Loucy (cell line): ENCODE measurements around the gene TUFM.
A peak's percentile ranks its signal among the peaks of the same experiment; 100 is the strongest.

ENCODE experiments used
- H2AFZ ChIP-seq: fragments of 200-600 bp; sonication (generic); 2 replicates; pipeline ENCODE4 v1.6.0; 2016; ENCODE audit warnings: antibody characterized with exemption, mild to moderate bottlenecking, low read length, moderate library complexity
- H3F3A ChIP-seq: fragments of 200-600 bp; 2 replicates; pipeline ENCODE4 v1.6.0; 2016; ENCODE audit warnings: antibody characterized with exemption, low read depth, mild to moderate bottlenecking
- H3K27me3 ChIP-seq: fragments of 200-600 bp; sonication (generic); 2 replicates; pipeline ENCODE4 v1.6.1; 2014; ENCODE audit warnings: low read length, mild to moderate bottlenecking; ENCODE audit not compliant: insufficient read depth, poor library complexity, severe bottlenecking
- H3K36me3 ChIP-seq: fragments of 200-600 bp; sonication (generic); 2 replicates; pipeline ENCODE4 v1.6.1; 2016; ENCODE audit warnings: low read length; ENCODE audit not compliant: insufficient read depth
- H3K4me1 ChIP-seq: fragments of 200-600 bp; sonication (generic); 2 replicates; pipeline ENCODE4 v1.5.1; 2014; ENCODE audit warnings: low read length, mild to moderate bottlenecking; ENCODE audit not compliant: insufficient read depth, poor library complexity, severe bottlenecking
- H3K4me2 ChIP-seq: fragments of 200-600 bp; sonication (generic); 2 replicates; pipeline ENCODE4 v1.6.0; 2014; ENCODE audit warnings: antibody characterized with exemption, low read length, low read depth, mild to moderate bottlenecking; ENCODE audit not compliant: poor library complexity, severe bottlenecking
- H3K4me3 ChIP-seq: fragments of 200-600 bp; sonication (generic); 2 replicates; pipeline ENCODE4 v1.5.1; 2014; ENCODE audit warnings: low read length, mild to moderate bottlenecking, mixed read lengths; ENCODE audit not compliant: poor library complexity, severe bottlenecking
- H3K79me2 ChIP-seq: fragments of 200-600 bp; sonication (generic); 2 replicates; pipeline ENCODE4 v1.6.1; 2014; ENCODE audit warnings: low read length; ENCODE audit not compliant: insufficient read depth
- H3K9ac ChIP-seq: fragments of 200-600 bp; sonication (generic); 2 replicates; pipeline ENCODE4 v1.6.0; 2014; ENCODE audit warnings: mild to moderate bottlenecking, low read depth, low read length, moderate library complexity; ENCODE audit not compliant: poor library complexity, severe bottlenecking
- H3K9me2 ChIP-seq: fragments of 200-600 bp; sonication (generic); replicated peaks from 2 replicates; pipeline ENCODE4 v1.6.1; 2016; ENCODE audit warnings: low read depth, low read length, mixed read lengths
- H3K9me3 ChIP-seq: fragments of 200-600 bp; sonication (generic); 2 replicates; pipeline ENCODE4 v1.6.1; 2014; ENCODE audit warnings: mild to moderate bottlenecking, antibody characterized with exemption, low read length, low read depth; ENCODE audit not compliant: insufficient read depth
- H4K20me1 ChIP-seq: fragments of 200-600 bp; sonication (generic); 2 replicates; pipeline ENCODE4 v1.6.0; 2014; ENCODE audit warnings: antibody characterized with exemption, low read length, mild to moderate bottlenecking; ENCODE audit not compliant: insufficient read depth, poor library complexity, severe bottlenecking
- CTCF ChIP-seq: fragments of 200-600 bp; sonication (generic); conservative IDR thresholded peaks from 2 replicates; pipeline ENCODE4 v1.5.1; 2014; ENCODE audit warnings: mild to moderate bottlenecking, antibody characterized with exemption, low read length
- EZH2phosphoT487 ChIP-seq: fragments of 200-600 bp; IDR thresholded peaks from 2 replicates; pipeline ENCODE4 v1.6.1; 2018; ENCODE audit warnings: antibody characterized with exemption, mild to moderate bottlenecking, moderate library complexity, borderline replicate concordance

The TUFM gene

GRCh38 chr16:28867241-28867640, 21.1 kb upstream of the TUFM start:
- Histone ChIP-seq H3K4me3 (no peak overlapping the region), H3K4me2 (no peak overlapping the region), H3K79me2 (peaks cover 44% of the 10 kb centered on the region), H3K27me3 (no peaks in the 10 kb centered on the region), H3K4me1 (peaks cover 12% of the 10 kb centered on the region), H2AFZ (no peak overlapping the region), H3K9me2 (no peaks in the 10 kb centered on the region), H3F3A (no peaks in the 10 kb centered on the region), H3K9me3 (no peaks in the 10 kb centered on the region), H3K36me3 (peaks cover 41% of the 10 kb centered on the region; the same call in 1 of the 2 replicates), H3K9ac (no peak overlapping the region), H4K20me1 (peaks cover 18% of the 10 kb centered on the region)
- TF ChIP-seq EZH2phosphoT487 (no peak), CTCF (no peak)

GRCh38 chr16:28866454-28866804, 20.3 kb upstream of the TUFM start:
- peak overlapping the region; percentile 17 for H3K9ac ChIP-seq
- peak overlapping the region; percentile 16 for H3K4me2 ChIP-seq
- no peak overlapping the region for H3K4me3 ChIP-seq
- peaks cover 37% of the 10 kb centered on the region; the same call in 1 of the 2 replicates for H3K36me3 ChIP-seq
- TF ChIP-seq EZH2phosphoT487 (no peak), CTCF (no peak)
- H4K20me1 ChIP-seq: peaks cover 18% of the 10 kb centered on the region
- H3K27me3 ChIP-seq: no peaks in the 10 kb centered on the region
- H3K9me3 ChIP-seq: no peaks in the 10 kb centered on the region
- H3K79me2 ChIP-seq: peaks cover 44% of the 10 kb centered on the region
- no peak overlapping the region for H2AFZ ChIP-seq
- H3K9me2 ChIP-seq: no peaks in the 10 kb centered on the region
- peaks cover 12% of the 10 kb centered on the region for H3K4me1 ChIP-seq
- H3F3A ChIP-seq: no peaks in the 10 kb centered on the region

GRCh38 chr16:28865722-28866453, 19.7 kb upstream of the TUFM start:
- peak overlapping the region; percentile 93 for H3K9ac ChIP-seq
- H3K9me3 ChIP-seq: no peaks in the 10 kb centered on the region
- peaks cover 44% of the 10 kb centered on the region for H3K79me2 ChIP-seq
- no peaks in the 10 kb centered on the region for H3K9me2 ChIP-seq
- peaks cover 34% of the 10 kb centered on the region; the same call in 1 of the 2 replicates for H3K36me3 ChIP-seq
- no peak overlapping the region for H2AFZ ChIP-seq
- no peak for TF ChIP-seq CTCF
- TF ChIP-seq EZH2phosphoT487: no peak
- peaks cover 18% of the 10 kb centered on the region for H4K20me1 ChIP-seq
- peaks cover 12% of the 10 kb centered on the region for H3K4me1 ChIP-seq
- H3F3A ChIP-seq: no peaks in the 10 kb centered on the region
- peak overlapping the region; percentile 91 for H3K4me3 ChIP-seq
- peak overlapping the region; percentile 91 for H3K4me2 ChIP-seq
- H3K27me3 ChIP-seq: no peaks in the 10 kb centered on the region
